Measurements from ENCODE around the gene IKZF4.
"Not testable (repeated sequence)": the region's sequence is repeated elsewhere in the genome, so short reads cannot be mapped to it uniquely, and the experiment has no call there.

Gene IKZF4

GRCh38 chr12:55991110-55991509 lies 29.7 kb upstream of the IKZF4 start:
- Mint-ChIP-seq H3K27me3 (no peaks in the 10 kb centered on the region), H3K4me1 (ENCODE audit: low read depth) (peaks cover 6% of the 10 kb centered on the region), H3K27ac (no peak overlapping the region), H3K4me3 (no peak overlapping the region), H3K36me3 (ENCODE audit: low read depth) (peaks cover 83% of the 10 kb centered on the region), H3K9me3 (no peaks in the 10 kb centered on the region)
- no peak for DNase-seq

DNA sequence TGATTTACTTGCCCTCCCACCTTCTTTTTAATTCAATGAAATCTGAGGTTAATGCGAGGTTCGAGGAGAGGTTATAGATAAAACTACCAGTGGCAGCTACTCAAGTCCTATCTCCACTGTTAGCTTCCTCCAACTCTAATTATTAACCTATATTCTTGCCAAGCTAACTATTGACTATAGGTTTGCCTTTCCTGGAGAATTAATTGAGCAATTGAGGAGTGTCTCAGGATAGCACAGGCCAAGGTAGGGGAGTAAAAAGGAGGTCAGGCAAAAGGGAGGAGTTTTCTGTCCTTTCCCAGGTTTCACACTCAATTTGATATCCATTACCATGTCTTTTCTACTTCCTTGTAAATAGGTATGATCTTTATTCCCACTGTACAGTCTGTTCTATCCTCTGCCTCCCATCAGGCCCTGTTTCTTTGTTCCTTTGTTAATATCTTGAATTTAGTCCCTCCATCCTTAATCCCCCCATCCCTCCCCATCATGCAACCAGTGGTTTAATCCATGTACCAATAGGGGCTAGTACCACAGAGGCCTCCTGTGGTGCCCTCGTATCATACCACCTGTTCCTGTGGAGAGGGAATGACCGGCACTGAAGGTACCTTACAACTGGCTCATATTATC lies 27.5 kb upstream of the IKZF4 start:
- no peaks in the 10 kb centered on the region for H3K9me3 Mint-ChIP-seq
- H3K4me1 Mint-ChIP-seq (ENCODE audit: low read depth): peaks cover 16% of the 10 kb centered on the region
- H3K27ac Mint-ChIP-seq: peak overlapping the region; percentile 45
- peaks cover 65% of the 10 kb centered on the region for H3K36me3 Mint-ChIP-seq (ENCODE audit: low read depth)
- DNase-seq: no peak
- H3K27me3 Mint-ChIP-seq: peaks cover 13% of the 10 kb centered on the region
- H3K4me3 Mint-ChIP-seq: no peak overlapping the region

- Mint-ChIP-seq H3K4me3 (no peak overlapping the region), H3K9me3 (no peaks in the 10 kb centered on the region), H3K27me3 (peaks cover 13% of the 10 kb centered on the region), H3K4me1 (ENCODE audit: low read depth) (peaks cover 22% of the 10 kb centered on the region), H3K36me3 (ENCODE audit: low read depth) (peaks cover 48% of the 10 kb centered on the region), H3K27ac (peak overlapping the region; percentile 29)
- no peak for DNase-seq
These were observed 25.5 kb upstream of the IKZF4 start for GRCh38 chr12:55995366-55995765.

GRCh38 chr12:55996201-55996714 lies 24.6 kb upstream of the IKZF4 start:
- Mint-ChIP-seq H3K9me3 (no peaks in the 10 kb centered on the region), H3K4me3 (peak overlapping the region; percentile 73), H3K4me1 (ENCODE audit: low read depth) (peaks cover 22% of the 10 kb centered on the region), H3K36me3 (ENCODE audit: low read depth) (peaks cover 39% of the 10 kb centered on the region), H3K27ac (peak overlapping the region; percentile 66), H3K27me3 (peaks cover 13% of the 10 kb centered on the region)
- peak; percentile 52 for DNase-seq

- Mint-ChIP-seq H3K4me1 (ENCODE audit: low read depth) (peaks cover 22% of the 10 kb centered on the region), H3K9me3 (no peaks in the 10 kb centered on the region), H3K36me3 (ENCODE audit: low read depth) (peaks cover 32% of the 10 kb centered on the region), H3K27ac (peak within 1 kb of the TSS; percentile 66), H3K27me3 (peaks cover 13% of the 10 kb centered on the region), H3K4me3 (peak within 1 kb of the TSS; percentile 73)
- DNase-seq: peak; percentile 44
These were observed 23.9 kb upstream of the IKZF4 start, which contains the start of gene SUOX for GRCh38 chr12:55996715-55997534. TSS of gene SUOX (plus strand) at chr12:55997276. CDS start at chr12:56002222, 4,946 bp downstream.

DNA sequence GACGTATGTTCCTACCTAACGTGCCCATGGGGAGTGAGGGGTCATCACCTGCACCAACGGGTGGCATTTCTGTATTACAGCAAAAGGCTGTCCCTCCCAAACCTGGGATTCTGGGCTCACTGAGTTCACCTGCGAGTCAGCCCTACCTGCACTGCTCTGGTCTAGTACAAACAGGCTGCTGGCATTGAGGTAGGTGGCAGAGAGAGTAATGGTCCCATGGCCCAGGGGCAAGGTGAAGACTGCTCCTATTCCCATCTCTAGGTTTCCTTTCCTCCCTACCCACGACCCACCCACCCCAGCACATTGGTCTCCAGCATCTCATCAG lies 23.3 kb upstream of the IKZF4 start:
- H3K27me3 Mint-ChIP-seq: peaks cover 13% of the 10 kb centered on the region
- peaks cover 22% of the 10 kb centered on the region for H3K4me1 Mint-ChIP-seq (ENCODE audit: low read depth)
- H3K4me3 Mint-ChIP-seq: peak overlapping the region; percentile 73
- no peak for DNase-seq
- peak overlapping the region; percentile 57 for H3K27ac Mint-ChIP-seq
- H3K9me3 Mint-ChIP-seq: no peaks in the 10 kb centered on the region
- H3K36me3 Mint-ChIP-seq (ENCODE audit: low read depth): peaks cover 27% of the 10 kb centered on the region

GRCh38 chr12:55999522-55999921 lies 21.3 kb upstream of the IKZF4 start:
- DNase-seq; H3K36me3 Mint-ChIP-seq (ENCODE audit: low read depth); H3K4me3 Mint-ChIP-seq; H3K9me3 Mint-ChIP-seq: not testable (repeated sequence)
- peaks cover 22% of the 10 kb centered on the region for H3K4me1 Mint-ChIP-seq (ENCODE audit: low read depth)
- H3K27ac Mint-ChIP-seq: peak overlapping the region; percentile 63
- peaks cover 13% of the 10 kb centered on the region for H3K27me3 Mint-ChIP-seq

GRCh38 chr12:55999999-56000540 lies 20.8 kb upstream of the IKZF4 start:
- Mint-ChIP-seq H3K4me1 (ENCODE audit: low read depth) (peaks cover 22% of the 10 kb centered on the region), H3K27me3 (peaks cover 13% of the 10 kb centered on the region)
- not testable (repeated sequence) for H3K9me3 Mint-ChIP-seq; H3K27ac Mint-ChIP-seq; DNase-seq; H3K36me3 Mint-ChIP-seq (ENCODE audit: low read depth); H3K4me3 Mint-ChIP-seq

- H3K27me3 Mint-ChIP-seq: peaks cover 13% of the 10 kb centered on the region
- H3K4me3 Mint-ChIP-seq: no peak overlapping the region
- no peaks in the 10 kb centered on the region for H3K36me3 Mint-ChIP-seq (ENCODE audit: low read depth)
- no peak overlapping the region for H3K27ac Mint-ChIP-seq
- H3K4me1 Mint-ChIP-seq (ENCODE audit: low read depth): peaks cover 17% of the 10 kb centered on the region
- DNase-seq: no peak
- H3K9me3 Mint-ChIP-seq: no peaks in the 10 kb centered on the region
These were observed 19.2 kb upstream of the IKZF4 start for GRCh38 chr12:56001487-56002100.

- DNase-seq; H3K27ac Mint-ChIP-seq; H3K4me3 Mint-ChIP-seq; H3K9me3 Mint-ChIP-seq; H3K36me3 Mint-ChIP-seq (ENCODE audit: low read depth); H3K27me3 Mint-ChIP-seq: not testable (repeated sequence)
- peaks cover 19% of the 10 kb centered on the region for H3K4me1 Mint-ChIP-seq (ENCODE audit: low read depth)
These were observed 17.5 kb upstream of the IKZF4 start for GRCh38 chr12:56003376-56003775.

DNA sequence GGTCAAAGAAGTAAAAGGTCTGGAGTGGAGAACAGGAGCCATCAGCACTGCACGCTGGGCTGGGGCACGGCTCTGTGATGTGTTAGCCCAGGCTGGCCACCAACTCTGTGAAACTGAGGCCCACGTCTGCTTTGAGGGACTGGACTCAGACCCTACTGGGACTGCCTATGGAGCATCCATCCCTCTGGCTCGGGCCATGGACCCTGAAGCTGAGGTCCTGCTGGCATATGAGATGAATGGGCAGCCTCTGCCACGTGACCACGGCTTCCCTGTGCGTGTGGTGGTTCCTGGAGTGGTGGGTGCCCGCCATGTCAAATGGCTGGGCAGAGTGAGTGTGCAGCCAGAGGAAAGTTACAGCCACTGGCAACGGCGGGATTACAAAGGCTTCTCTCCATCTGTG lies 16.6 kb upstream of the IKZF4 start:
- Mint-ChIP-seq H3K4me1 (ENCODE audit: low read depth) (peaks cover 23% of the 10 kb centered on the region), H3K27me3 (no peaks in the 10 kb centered on the region), H3K27ac (no peak overlapping the region), H3K36me3 (ENCODE audit: low read depth) (no peaks in the 10 kb centered on the region), H3K4me3 (no peak overlapping the region), H3K9me3 (no peaks in the 10 kb centered on the region)
- DNase-seq: no peak

DNA sequence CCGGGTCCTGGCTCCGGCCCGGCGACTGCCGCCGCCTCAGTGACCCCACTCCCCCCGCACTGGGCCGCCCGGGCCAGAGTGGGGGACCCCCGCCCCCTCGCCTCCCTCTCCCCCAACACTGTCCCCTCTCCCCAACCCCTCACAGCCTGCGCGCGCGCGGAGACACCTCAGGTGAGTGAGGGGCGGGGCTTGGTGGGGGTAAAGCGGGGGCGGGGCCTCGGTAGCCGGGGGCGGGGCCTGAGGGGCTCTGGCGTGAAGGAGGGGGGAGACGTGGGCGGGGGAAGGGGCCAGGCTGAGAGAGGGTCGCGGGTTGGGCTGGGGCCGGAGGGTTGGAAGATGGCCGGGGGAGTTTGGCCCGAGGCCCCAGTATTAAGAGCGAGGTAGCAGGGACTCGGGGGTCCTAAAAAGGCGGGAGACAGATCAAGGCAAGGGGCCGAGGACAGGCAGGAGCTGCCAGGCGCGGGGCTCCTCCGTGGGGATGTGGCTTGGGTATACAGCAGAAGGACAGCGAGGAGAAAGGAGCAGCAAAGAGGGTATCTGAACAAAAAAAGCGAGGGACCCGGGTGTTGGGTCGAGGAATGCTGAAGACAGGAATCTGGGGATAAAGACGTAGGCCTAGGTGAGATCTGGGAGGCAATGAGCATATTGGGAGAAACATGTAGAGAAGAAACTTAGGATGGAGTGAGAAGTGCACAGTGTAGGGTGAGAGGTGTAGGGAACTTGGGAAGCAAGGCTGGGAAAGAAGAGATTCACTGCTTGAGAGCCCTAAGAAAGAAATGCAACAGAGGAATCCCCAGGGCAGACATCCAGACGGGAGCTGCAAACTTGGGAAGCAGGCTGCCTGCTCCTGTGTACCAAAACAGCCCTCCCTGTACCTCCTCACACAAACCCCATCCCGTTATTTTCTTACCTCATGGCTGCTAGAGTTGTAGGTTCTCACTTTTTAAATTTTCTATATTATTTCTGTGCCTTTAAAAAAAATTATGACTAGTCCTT lies 13.0 kb upstream of the IKZF4 start:
- H3K4me1 Mint-ChIP-seq (ENCODE audit: low read depth): peaks cover 29% of the 10 kb centered on the region
- H3K9me3 Mint-ChIP-seq: no peaks in the 10 kb centered on the region
- peak overlapping the region; percentile 81 for H3K27ac Mint-ChIP-seq
- H3K4me3 Mint-ChIP-seq: peak overlapping the region; percentile 82
- H3K36me3 Mint-ChIP-seq (ENCODE audit: low read depth): no peaks in the 10 kb centered on the region
- H3K27me3 Mint-ChIP-seq: no peaks in the 10 kb centered on the region
- DNase-seq: peak; percentile 80

GRCh38 chr12:56010111-56010570 lies 10.7 kb upstream of the IKZF4 start:
- Mint-ChIP-seq H3K9me3 (no peaks in the 10 kb centered on the region), H3K36me3 (ENCODE audit: low read depth) (no peaks in the 10 kb centered on the region), H3K27me3 (no peaks in the 10 kb centered on the region), H3K4me3 (no peak overlapping the region), H3K27ac (peak overlapping the region; percentile 20), H3K4me1 (ENCODE audit: low read depth) (peaks cover 29% of the 10 kb centered on the region)
- DNase-seq: no peak

Data from activated T-cell treated with anti-CD3 and anti-CD28 coated beads, Interleukin-2, amount 50 U/mL, for 24 hours (primary cell).